C4-2B (cell line): Measurements from ENCODE around the gene MTFMT.

Experiments used
- ZFX ChIP-seq: fragments of 450-650 bp; IDR thresholded peaks from 2 replicates; pipeline ENCODE4 v1.6.1; 2017
- TF ChIP-seq, protein P1 (sequence below): fragments of 450-650 bp; conservative IDR thresholded peaks from 2 replicates; pipeline ENCODE4 v1.5.1; 2017; ENCODE audit warnings: mild to moderate bottlenecking

GRCh38 chr15:65067645-65068402 lies 38.4 kb upstream of the MTFMT start, which contains the start of gene RASL12:
- TF ChIP-seq, protein P1, sequence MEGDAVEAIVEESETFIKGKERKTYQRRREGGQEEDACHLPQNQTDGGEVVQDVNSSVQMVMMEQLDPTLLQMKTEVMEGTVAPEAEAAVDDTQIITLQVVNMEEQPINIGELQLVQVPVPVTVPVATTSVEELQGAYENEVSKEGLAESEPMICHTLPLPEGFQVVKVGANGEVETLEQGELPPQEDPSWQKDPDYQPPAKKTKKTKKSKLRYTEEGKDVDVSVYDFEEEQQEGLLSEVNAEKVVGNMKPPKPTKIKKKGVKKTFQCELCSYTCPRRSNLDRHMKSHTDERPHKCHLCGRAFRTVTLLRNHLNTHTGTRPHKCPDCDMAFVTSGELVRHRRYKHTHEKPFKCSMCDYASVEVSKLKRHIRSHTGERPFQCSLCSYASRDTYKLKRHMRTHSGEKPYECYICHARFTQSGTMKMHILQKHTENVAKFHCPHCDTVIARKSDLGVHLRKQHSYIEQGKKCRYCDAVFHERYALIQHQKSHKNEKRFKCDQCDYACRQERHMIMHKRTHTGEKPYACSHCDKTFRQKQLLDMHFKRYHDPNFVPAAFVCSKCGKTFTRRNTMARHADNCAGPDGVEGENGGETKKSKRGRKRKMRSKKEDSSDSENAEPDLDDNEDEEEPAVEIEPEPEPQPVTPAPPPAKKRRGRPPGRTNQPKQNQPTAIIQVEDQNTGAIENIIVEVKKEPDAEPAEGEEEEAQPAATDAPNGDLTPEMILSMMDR: no peak
- TF ChIP-seq ZFX: no peak
